Measurements from ENCODE around the gene DNAH5. TPM values are rescaled to one million over a fixed set of nuclear protein-coding genes. Genes with fewer than 3 reads are reported as not detected.

Gene DNAH5
- total and polyA plus RNA-seq, 2 donors: 0.24 to 0.25 TPM

DNA sequence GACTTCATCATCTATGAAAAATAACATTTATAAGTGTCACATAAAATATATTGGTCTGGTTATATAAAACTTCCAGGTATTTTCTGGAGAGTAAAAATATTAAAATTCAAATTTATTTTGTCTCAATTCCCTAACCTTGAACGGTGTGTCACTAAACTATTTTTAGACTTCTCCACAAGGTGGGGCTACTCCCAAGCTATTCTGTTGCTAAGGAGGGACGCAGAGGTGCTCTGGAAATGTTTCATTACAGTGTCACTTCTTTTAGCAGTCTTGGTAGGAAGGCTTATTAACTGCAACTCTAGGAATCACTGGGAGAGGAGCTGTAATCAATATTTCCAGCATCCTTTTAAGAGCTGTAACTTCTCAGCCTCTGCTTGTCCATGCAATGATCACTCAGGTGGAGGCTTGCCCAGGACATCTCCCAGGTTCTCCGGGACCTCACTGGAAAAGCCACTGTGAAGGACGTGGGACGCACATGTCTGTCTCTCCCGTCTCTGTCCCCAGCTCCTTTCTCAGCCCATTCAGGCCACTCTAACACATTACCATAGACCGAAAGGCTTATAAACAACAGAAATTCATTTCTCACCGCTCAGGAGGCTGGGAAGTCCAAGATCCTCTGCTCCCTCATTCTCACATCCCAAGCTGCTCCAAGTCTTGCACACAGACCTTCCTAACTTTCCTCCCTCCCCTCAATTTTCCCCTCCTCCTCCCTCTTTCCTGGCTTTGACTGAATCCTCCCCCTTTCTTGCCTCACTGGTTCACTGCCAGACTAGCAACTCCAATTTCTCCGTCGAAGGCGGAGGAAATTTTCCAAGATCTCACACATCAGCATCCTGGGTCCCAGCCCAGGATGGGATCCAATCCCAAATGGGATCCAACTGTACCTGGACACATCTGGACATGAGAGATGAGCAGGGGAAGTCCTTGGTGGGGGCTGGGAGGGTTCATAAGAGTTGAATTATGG lies 32.7 kb upstream of the DNAH5 start:
- H3K27me3 ChIP-seq (ENCODE audit: control insufficient read depth in 2 of 2, insufficient read depth in 1 of 2, low read length in 1 of 2): no peaks in the 10 kb centered on the region
- peak in 2 of 9 donors; percentile 6 to 24 for DNase-seq (ENCODE audit: low read depth in 6 of 9, low spot score in 9 of 9)
- WGBS: 76% methylated on average over 11 of the region's 11 CpGs

DNA sequence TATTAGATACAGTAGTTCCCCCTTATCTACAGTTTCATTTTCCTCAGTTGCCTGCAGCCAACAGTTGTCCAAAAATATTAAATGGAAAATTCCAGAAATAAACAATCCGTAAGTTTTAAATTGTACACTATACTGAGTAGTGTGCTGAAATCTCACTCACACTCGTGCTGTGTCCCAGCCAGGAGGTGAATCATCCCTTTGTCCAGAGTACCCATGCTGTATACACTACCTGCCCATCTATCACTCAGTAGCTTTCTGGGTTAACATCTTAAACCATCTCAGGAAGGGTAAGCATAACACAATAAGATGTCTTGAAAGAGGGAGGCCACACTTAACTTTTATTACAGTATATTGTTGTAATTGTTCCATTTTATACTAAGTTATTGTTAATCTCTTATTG lies 31.7 kb upstream of the DNAH5 start:
- no peaks in the 10 kb centered on the region for H3K4me1 ChIP-seq (ENCODE audit: control insufficient read depth in 2 of 2, insufficient read depth in 2 of 2, low read length in 2 of 2)
- H3K27me3 ChIP-seq (ENCODE audit: control insufficient read depth in 2 of 2, insufficient read depth in 1 of 2, low read length in 1 of 2): no peaks in the 10 kb centered on the region
- H3K9me3 ChIP-seq (ENCODE audit: control insufficient read depth in 2 of 2, insufficient read depth in 1 of 2, low read length in 1 of 2): no peaks in the 10 kb centered on the region
- H3K36me3 ChIP-seq (ENCODE audit: control insufficient read depth in 2 of 2, insufficient read depth in 2 of 2, low read length in 1 of 2): no peaks in the 10 kb centered on the region
- H3K27ac ChIP-seq (ENCODE audit: low read depth in 1 of 2, low read length in 1 of 2): no peak overlapping the region
- H3K4me3 ChIP-seq (ENCODE audit: low read length in 2 of 2): no peak overlapping the region
- no peak for DNase-seq (ENCODE audit: low read depth in 6 of 9, low spot score in 9 of 9)
- WGBS: 80% methylated on average over 2 of the region's 2 CpGs

More for the DNA sequence above, 32.7 kb upstream of the DNAH5 start:
- Histone ChIP-seq H3K9me3 (ENCODE audit: control insufficient read depth in 2 of 2, insufficient read depth in 1 of 2, low read length in 1 of 2) (no peaks in the 10 kb centered on the region), H3K4me1 (ENCODE audit: control insufficient read depth in 2 of 2, insufficient read depth in 2 of 2, low read length in 2 of 2) (no peaks in the 10 kb centered on the region), H3K36me3 (ENCODE audit: control insufficient read depth in 2 of 2, insufficient read depth in 2 of 2, low read length in 1 of 2) (no peaks in the 10 kb centered on the region), H3K27ac (ENCODE audit: low read depth in 1 of 2, low read length in 1 of 2) (no peak overlapping the region), H3K4me3 (ENCODE audit: low read length in 2 of 2) (no peak overlapping the region)

DNA sequence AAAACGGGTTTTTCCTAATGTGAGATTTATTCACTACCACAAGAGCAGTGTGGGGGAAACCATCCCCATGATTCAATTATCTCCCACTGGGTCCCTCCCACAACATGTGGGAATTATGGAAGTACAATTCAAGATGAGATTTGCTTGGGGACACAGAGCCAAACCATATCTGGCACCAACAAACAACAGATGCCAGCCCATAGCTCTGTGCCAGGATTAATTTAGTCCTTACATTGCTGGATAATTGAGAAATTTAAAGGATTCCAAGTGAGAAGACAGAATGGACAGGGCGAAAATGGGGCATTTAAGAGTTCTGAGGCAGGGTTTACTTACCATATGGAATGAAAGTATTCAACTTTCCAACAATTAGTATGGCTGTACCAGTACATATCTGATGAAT lies 30.8 kb upstream of the DNAH5 start:
- H3K4me1 ChIP-seq (ENCODE audit: control insufficient read depth in 2 of 2, insufficient read depth in 2 of 2, low read length in 2 of 2): no peaks in the 10 kb centered on the region
- H3K36me3 ChIP-seq (ENCODE audit: control insufficient read depth in 2 of 2, insufficient read depth in 2 of 2, low read length in 1 of 2): no peaks in the 10 kb centered on the region
- no peaks in the 10 kb centered on the region for H3K27me3 ChIP-seq (ENCODE audit: control insufficient read depth in 2 of 2, insufficient read depth in 1 of 2, low read length in 1 of 2)
- 90% methylated on average over 2 of the region's 2 CpGs for WGBS
- H3K9me3 ChIP-seq (ENCODE audit: control insufficient read depth in 2 of 2, insufficient read depth in 1 of 2, low read length in 1 of 2): no peaks in the 10 kb centered on the region
- DNase-seq (ENCODE audit: low read depth in 6 of 9, low spot score in 9 of 9): no peak
- H3K4me3 ChIP-seq (ENCODE audit: low read length in 2 of 2): no peak overlapping the region
- no peak overlapping the region for H3K27ac ChIP-seq (ENCODE audit: low read depth in 1 of 2, low read length in 1 of 2)

DNA sequence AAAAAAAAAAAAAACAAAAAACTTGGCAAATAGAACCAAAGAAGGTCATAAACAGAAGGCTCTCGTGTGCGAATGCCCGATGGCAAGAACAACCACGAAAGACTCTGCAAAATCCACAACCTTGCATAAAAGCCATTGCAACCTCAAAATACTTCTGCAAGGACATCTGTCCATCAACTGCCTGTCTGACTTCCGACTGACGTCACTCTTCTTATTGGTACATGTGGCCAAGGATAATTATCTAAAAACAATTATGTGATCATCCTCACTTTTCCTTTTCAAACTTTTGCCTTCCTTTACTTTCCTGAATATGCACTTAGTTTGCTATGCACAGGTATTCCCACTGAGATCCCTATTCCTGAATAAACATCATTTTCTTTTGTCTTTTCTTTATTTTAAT lies 29.2 kb upstream of the DNAH5 start:
- Histone ChIP-seq H3K27ac (ENCODE audit: low read depth in 1 of 2, low read length in 1 of 2) (no peak overlapping the region), H3K4me1 (ENCODE audit: control insufficient read depth in 2 of 2, insufficient read depth in 2 of 2, low read length in 2 of 2) (no peaks in the 10 kb centered on the region), H3K27me3 (ENCODE audit: control insufficient read depth in 2 of 2, insufficient read depth in 1 of 2, low read length in 1 of 2) (no peaks in the 10 kb centered on the region), H3K4me3 (ENCODE audit: low read length in 2 of 2) (no peak overlapping the region), H3K9me3 (ENCODE audit: control insufficient read depth in 2 of 2, insufficient read depth in 1 of 2, low read length in 1 of 2) (no peaks in the 10 kb centered on the region), H3K36me3 (ENCODE audit: control insufficient read depth in 2 of 2, insufficient read depth in 2 of 2, low read length in 1 of 2) (no peaks in the 10 kb centered on the region)
- 96% methylated on average over 6 of the region's 6 CpGs for WGBS
- DNase-seq (ENCODE audit: low read depth in 6 of 9, low spot score in 9 of 9): no peak

DNA sequence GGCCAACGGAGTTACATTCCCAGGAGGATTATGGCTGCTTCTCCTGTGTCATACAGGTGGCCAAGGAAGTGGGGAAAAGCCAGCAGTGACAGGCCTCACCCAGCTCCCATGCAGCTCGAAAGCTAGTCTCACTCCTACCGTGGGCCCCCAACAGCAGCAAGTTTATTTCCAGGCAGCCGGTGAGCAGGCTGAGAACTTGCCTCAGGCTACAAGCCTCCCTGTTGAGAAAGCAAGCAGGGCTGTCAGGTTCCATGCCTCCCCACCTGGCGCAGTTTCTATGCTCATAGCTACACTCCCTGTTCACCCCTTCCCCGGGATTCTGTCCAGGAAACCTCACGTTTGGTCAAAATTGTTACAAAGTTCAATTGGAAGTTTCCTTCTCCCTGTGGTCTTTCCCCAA lies 27.5 kb upstream of the DNAH5 start:
- 89% methylated on average over 7 of the region's 7 CpGs for WGBS
- Histone ChIP-seq H3K4me1 (ENCODE audit: control insufficient read depth in 2 of 2, insufficient read depth in 2 of 2, low read length in 2 of 2) (no peaks in the 10 kb centered on the region), H3K27me3 (ENCODE audit: control insufficient read depth in 2 of 2, insufficient read depth in 1 of 2, low read length in 1 of 2) (no peaks in the 10 kb centered on the region), H3K36me3 (ENCODE audit: control insufficient read depth in 2 of 2, insufficient read depth in 2 of 2, low read length in 1 of 2) (no peaks in the 10 kb centered on the region), H3K27ac (ENCODE audit: low read depth in 1 of 2, low read length in 1 of 2) (no peak overlapping the region), H3K4me3 (ENCODE audit: low read length in 2 of 2) (no peak overlapping the region), H3K9me3 (ENCODE audit: control insufficient read depth in 2 of 2, insufficient read depth in 1 of 2, low read length in 1 of 2) (no peaks in the 10 kb centered on the region)
- no peak for DNase-seq (ENCODE audit: low read depth in 6 of 9, low spot score in 9 of 9)

DNA sequence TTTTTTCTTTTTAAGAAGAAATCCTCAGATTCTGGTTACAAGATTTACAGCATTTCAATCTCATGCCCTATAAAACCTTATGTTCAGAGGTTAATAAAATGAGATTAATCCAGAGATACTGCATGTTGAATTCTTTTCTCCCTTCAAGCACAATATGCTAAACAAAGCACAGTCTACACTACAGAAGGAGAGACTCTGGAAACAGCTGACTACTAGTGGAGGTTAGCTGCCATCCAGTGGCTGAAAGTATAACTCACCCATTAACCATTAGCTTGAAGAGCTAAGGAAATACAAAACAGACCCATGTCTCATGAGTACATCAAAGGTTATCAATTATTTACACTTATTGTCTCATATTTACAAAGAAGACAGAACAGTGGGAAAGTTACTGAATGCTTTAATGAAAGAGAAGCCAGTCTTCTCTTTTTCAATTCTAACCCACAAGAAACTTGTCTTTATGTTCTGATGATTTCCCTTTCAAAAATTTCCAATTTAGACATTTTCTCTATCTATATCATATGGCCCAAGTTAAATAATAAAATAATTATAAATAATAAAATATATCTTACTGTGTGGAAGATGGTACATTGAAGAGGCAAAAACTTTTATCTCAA lies 12.7 kb upstream of the DNAH5 start:
- Histone ChIP-seq H3K9me3 (ENCODE audit: control insufficient read depth in 2 of 2, insufficient read depth in 1 of 2, low read length in 1 of 2) (no peaks in the 10 kb centered on the region), H3K27me3 (ENCODE audit: control insufficient read depth in 2 of 2, insufficient read depth in 1 of 2, low read length in 1 of 2) (no peaks in the 10 kb centered on the region), H3K4me3 (ENCODE audit: low read length in 2 of 2) (no peak overlapping the region), H3K36me3 (ENCODE audit: control insufficient read depth in 2 of 2, insufficient read depth in 2 of 2, low read length in 1 of 2) (no peaks in the 10 kb centered on the region), H3K27ac (ENCODE audit: low read depth in 1 of 2, low read length in 1 of 2) (no peak overlapping the region), H3K4me1 (ENCODE audit: control insufficient read depth in 2 of 2, insufficient read depth in 2 of 2, low read length in 2 of 2) (no peaks in the 10 kb centered on the region)
- peak in 2 of 9 donors; percentile 4 to 19 for DNase-seq (ENCODE audit: low read depth in 6 of 9, low spot score in 9 of 9)

GRCh38 chr5:13956471-13956870 lies 12.0 kb upstream of the DNAH5 start:
- Histone ChIP-seq H3K27ac (ENCODE audit: low read depth in 1 of 2, low read length in 1 of 2) (no peak overlapping the region), H3K4me1 (ENCODE audit: control insufficient read depth in 2 of 2, insufficient read depth in 2 of 2, low read length in 2 of 2) (no peaks in the 10 kb centered on the region), H3K9me3 (ENCODE audit: control insufficient read depth in 2 of 2, insufficient read depth in 1 of 2, low read length in 1 of 2) (no peaks in the 10 kb centered on the region), H3K27me3 (ENCODE audit: control insufficient read depth in 2 of 2, insufficient read depth in 1 of 2, low read length in 1 of 2) (no peaks in the 10 kb centered on the region), H3K4me3 (ENCODE audit: low read length in 2 of 2) (no peak overlapping the region), H3K36me3 (ENCODE audit: control insufficient read depth in 2 of 2, insufficient read depth in 2 of 2, low read length in 1 of 2) (no peaks in the 10 kb centered on the region)
- WGBS: 88% methylated on average over 3 of the region's 3 CpGs
- DNase-seq (ENCODE audit: low read depth in 6 of 9, low spot score in 9 of 9): no peak

- H3K27me3 ChIP-seq (ENCODE audit: control insufficient read depth in 2 of 2, insufficient read depth in 1 of 2, low read length in 1 of 2): no peaks in the 10 kb centered on the region
- WGBS: 95% methylated on average over 5 of the region's 5 CpGs
- no peaks in the 10 kb centered on the region for H3K9me3 ChIP-seq (ENCODE audit: control insufficient read depth in 2 of 2, insufficient read depth in 1 of 2, low read length in 1 of 2)
- H3K4me1 ChIP-seq (ENCODE audit: control insufficient read depth in 2 of 2, insufficient read depth in 2 of 2, low read length in 2 of 2): no peaks in the 10 kb centered on the region
- no peak overlapping the region for H3K27ac ChIP-seq (ENCODE audit: low read depth in 1 of 2, low read length in 1 of 2)
- no peak overlapping the region for H3K4me3 ChIP-seq (ENCODE audit: low read length in 2 of 2)
- DNase-seq (ENCODE audit: low read depth in 6 of 9, low spot score in 9 of 9): no peak
- H3K36me3 ChIP-seq (ENCODE audit: control insufficient read depth in 2 of 2, insufficient read depth in 2 of 2, low read length in 1 of 2): no peaks in the 10 kb centered on the region
Measured at GRCh38 chr5:13955896-13956295, 11.4 kb upstream of the DNAH5 start.

DNA sequence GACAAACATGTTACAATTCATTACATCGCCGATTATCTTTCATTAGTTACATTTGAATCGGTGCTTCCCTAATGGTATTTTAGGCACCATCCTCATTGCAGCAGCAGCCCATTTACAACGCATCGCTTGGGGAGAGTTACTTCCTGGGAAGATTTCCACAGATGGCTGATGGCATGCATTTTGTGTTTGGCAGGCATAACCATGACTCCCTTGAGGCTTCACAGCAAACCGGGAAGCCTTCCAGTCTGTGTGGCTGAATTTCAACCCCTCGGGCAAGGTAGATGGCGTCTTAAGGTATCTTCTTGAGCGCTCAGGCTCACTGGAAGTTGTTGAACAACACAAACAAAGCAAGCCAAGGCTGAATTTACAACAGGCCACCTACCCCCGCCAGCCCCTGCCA lies 1.6 kb upstream of the DNAH5 start:
- no peak overlapping the region for H3K27ac ChIP-seq (ENCODE audit: low read depth in 1 of 2, low read length in 1 of 2)
- no peaks in the 10 kb centered on the region for H3K36me3 ChIP-seq (ENCODE audit: control insufficient read depth in 2 of 2, insufficient read depth in 2 of 2, low read length in 1 of 2)
- no peaks in the 10 kb centered on the region for H3K4me1 ChIP-seq (ENCODE audit: control insufficient read depth in 2 of 2, insufficient read depth in 2 of 2, low read length in 2 of 2)
- no peaks in the 10 kb centered on the region for H3K9me3 ChIP-seq (ENCODE audit: control insufficient read depth in 2 of 2, insufficient read depth in 1 of 2, low read length in 1 of 2)
- 95% methylated on average over 10 of the region's 10 CpGs for WGBS
- no peaks in the 10 kb centered on the region for H3K27me3 ChIP-seq (ENCODE audit: control insufficient read depth in 2 of 2, insufficient read depth in 1 of 2, low read length in 1 of 2)
- H3K4me3 ChIP-seq (ENCODE audit: low read length in 2 of 2): no peak overlapping the region
- DNase-seq (ENCODE audit: low read depth in 6 of 9, low spot score in 9 of 9): no peak
